ENCODE results near the gene AAMDC.
"Not testable (repeated sequence)": the region's sequence is repeated elsewhere in the genome, so short reads cannot be mapped to it uniquely, and the experiment has no call there.

The AAMDC gene

DNA sequence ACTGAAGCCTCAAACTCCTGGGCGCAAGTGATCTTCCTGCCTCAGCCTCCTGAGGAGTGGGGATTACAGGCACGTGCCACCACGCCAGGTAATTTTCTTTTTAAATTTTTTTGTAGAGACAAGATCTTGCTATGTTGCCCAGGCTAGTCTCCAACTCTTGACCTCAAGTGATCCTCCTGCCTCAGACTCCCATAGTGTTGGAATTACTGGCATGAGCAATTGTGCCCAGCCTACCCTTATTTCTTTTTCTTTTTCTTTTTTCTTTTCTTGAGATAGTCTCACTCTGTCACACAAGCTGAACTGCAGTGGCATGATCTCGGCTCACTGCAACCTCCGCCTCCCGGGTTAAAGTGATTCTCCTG is 63.9 kb downstream of the AAMDC start:
- no peak for DNase-seq (ENCODE audit: low read depth in 2 of 2)

DNA sequence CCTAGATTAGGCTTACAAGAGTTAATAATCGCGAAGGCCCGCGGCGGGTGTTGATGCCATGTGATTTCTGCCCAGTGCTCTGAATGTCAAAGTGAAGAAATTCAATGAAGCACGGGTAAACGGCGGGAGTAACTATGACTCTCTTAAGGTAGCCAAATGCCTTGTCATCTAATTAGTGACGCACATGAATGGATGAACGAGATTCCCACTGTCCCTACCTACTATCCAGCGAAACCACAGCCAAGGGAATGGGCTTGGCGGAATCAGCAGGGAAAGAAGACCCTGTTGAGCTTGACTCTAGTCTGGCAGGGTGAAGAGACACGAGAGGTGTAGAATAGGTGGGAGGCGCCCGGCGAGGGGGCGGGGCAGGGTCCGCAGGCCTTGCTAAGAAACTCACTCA is 65.5 kb downstream of the AAMDC start:
- no peak for DNase-seq (ENCODE audit: low read depth in 2 of 2)

DNA sequence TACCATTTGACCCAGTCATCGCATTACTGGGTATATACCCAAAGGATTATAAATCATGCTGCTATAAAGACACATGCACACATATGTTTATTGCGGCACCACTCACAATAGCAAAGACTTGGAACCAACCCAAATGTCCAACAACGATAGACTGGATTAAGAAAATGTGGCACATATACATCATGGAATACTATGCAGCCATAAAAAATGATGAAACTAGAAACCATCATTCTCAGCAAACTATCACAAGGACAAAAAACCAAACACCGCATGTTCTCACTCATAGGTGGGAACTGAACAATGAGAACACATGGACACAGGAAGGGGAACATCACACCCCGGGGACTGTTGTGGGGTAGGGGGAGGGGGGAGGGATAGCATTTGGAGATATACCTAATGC is 68.1 kb downstream of the AAMDC start:
- DNase-seq (ENCODE audit: low read depth in 2 of 2) = not testable (repeated sequence)

DNA sequence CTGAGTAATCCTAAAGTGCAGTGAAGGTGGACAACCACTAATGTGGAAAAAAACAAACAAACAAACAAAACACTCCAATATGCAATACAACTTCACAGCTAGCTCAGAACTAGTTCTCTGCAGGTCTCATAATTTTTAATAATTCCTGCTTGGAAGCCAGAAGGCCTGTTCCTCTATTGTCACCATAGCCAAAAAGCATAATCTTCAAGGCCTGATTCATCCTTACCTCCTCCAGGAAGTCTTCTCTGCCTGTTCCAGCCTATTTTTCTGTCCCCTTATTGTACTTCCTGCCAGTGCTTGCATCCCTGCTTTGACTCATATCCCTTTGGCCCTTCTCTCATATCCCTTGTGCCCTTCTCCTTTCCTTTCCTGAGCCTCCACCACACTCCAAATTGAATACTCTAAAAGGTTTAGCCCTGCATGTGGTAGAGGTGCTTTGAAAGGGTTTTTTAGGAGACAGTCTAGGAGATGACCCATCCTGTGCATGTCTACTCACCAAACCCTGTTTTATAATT is 69.2 kb downstream of the AAMDC start:
- not testable (repeated sequence) for DNase-seq (ENCODE audit: low read depth in 2 of 2)

DNA sequence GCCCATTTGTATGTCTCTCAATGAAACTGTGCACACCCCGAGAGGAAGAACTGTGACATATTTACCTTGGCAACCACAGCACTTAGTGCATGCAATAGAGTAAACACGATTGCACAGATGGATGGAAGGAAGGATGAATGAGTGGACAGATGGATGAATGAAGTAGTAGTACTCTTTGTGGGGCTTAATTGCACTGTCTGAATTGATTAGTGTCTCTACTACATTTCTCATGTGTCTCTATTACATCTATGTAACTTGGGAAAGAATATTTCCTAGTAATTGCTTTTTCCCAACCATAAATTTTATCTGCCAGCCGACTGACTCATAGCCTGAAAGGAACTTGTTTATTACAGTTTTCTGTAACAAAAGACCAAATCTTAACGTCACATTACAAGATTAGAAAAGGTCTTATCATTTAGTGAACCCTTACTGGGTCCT is 69.7 kb downstream of the AAMDC start:
- not testable (repeated sequence) for DNase-seq (ENCODE audit: low read depth in 2 of 2)

DNA sequence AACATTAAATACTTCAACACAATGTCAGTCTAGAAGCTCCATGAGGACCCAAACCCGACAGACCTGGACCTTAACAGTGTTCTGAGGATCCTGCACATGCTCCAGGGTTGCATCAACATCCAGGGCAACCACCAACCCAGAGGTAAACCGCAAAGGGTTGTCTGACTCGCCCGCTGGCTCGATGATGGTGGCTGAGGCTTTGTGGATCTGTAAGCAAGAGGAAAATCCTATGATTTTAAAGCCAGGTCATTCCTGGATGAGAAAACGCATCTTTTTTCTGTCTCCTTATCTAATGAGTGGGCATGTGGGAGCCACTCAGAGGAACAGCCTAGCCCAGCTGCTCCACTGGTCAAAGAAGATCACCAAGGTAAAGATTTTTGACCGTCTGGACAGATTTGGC is 70.3 kb downstream of the AAMDC start:
- not testable (repeated sequence) for DNase-seq (ENCODE audit: low read depth in 2 of 2)

DNA sequence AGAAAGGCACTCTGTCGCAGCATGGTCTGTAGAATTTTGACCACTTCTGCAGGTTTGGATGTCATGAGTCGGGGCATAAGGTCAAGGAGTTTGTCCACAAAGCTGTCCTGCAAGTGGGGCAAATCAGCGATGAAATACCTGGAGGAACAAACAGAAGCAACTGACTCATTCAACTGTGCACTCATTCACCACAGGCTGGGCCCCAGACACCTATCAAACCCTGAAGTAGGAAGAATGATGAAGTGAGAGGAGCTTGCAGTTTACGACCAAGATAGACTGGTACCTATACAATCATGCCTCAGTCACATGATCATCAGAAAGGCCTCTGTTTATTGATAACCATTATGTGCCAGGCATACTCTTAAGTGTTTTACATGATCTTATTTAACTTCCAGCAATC is 70.8 kb downstream of the AAMDC start:
- DNase-seq (ENCODE audit: low read depth in 2 of 2) = not testable (repeated sequence)

DNA sequence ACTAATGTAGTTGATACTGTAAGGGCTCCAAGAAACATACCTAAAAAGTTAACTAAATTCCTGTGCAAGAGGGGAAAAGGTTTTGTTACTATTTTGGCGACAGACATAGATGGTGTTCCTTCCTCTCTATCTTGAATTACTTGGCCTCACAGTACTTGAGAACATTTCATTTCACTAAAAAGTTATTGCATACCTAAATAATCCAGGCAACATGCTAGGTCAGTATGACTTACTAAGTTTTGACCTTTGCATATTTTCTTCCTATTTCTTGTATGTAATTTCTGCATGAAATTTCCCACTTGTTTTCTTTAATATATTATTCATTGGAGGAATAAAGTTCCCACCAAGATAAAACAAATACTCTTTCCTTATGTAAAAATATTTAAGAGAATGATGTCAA is 74.0 kb downstream of the AAMDC start:
- DNase-seq (ENCODE audit: low read depth in 2 of 2) = not testable (repeated sequence)

DNA sequence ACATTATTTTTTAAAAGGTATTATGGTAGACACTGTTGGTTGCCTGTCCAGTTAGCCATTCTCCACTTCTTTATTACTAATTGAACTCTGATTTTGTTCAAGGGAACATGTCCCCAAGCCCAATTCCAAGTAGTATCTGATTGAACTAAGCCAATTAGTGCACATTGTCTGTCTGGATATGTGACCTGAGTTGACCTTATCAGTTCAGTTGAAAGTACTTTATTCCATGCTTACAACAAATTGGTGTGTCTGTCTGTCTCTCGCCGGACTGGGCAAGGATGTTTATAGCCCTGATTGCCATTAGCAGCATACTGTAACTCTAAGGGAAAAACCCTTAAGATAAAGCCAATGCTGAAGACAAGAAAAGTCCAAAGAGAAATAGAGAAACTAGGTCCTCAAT is 87.9 kb downstream of the AAMDC start:
- DNase-seq (ENCODE audit: low read depth in 2 of 2) = no peak

DNA sequence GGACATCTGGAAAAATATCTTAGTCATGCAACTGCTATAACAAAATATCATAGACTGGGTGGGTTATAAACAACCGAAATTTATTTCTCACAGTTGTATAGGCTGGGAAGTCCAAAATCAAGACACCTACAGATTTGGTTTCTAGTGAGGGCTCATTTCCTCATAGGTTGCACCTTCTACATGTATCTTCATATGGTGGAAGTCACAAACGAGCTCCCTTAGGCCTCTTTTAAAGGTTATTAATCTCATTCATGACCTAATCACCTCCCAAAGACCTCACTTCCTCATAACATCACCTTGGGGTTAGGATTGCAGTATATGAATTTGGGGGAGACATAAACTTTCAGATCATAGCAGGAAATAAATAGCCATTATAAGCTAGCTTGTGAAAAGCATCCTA is 88.3 kb downstream of the AAMDC start:
- DNase-seq (ENCODE audit: low read depth in 2 of 2) = no peak

DNA sequence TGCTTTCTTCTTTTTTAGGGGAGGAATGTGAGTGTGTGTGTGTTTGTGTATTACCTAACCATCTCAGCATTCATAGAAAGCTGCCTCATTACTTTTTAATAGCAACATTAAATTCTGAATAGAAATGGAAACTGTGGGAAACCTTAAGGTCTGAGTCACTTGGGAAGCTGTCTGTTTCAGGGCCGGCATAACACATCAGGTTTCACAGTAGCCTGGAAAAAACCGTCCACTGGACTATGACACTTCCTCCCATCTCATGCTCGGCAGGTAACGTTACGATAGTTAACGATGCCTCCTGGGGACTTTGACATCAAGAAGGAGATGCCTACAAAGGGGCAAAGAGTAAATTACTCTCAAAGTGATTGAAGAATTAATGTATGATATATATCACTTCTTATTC is 89.9 kb downstream of the AAMDC start:
- not testable (repeated sequence) for DNase-seq (ENCODE audit: low read depth in 2 of 2)

DNA sequence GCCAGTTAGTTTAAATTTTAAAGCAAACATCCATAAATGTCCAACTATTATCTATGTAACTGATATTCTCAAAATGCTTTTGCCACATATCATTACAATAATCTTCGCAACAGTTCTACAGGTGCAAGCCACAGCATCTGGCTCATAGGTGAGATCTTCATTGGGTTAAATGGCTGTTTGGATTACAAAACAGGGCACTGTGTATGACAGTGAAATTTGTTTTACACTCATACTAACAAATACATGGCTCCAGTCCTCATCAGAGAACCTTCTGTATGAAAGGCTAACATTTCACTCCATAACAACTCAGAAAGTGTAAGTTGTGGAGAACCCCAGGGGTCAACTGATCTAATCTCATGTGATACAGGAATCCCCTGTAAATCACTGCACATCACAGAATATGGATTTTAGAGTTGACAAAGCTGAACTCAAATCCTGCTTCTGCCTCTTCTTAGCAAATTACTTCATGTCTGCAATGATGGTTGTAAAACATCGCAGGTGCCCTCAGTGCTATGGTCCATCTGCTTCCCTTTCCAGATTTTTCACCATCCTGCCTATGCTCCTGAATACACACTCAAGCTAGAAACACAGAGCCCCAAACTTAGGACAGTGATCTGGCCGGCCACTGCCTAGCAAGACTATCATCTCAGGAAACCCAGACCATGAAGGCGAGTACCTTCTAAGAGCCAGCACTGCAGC is 92.8 kb downstream of the AAMDC start:
- DNase-seq (ENCODE audit: low read depth in 2 of 2) = not testable (repeated sequence)

DNA sequence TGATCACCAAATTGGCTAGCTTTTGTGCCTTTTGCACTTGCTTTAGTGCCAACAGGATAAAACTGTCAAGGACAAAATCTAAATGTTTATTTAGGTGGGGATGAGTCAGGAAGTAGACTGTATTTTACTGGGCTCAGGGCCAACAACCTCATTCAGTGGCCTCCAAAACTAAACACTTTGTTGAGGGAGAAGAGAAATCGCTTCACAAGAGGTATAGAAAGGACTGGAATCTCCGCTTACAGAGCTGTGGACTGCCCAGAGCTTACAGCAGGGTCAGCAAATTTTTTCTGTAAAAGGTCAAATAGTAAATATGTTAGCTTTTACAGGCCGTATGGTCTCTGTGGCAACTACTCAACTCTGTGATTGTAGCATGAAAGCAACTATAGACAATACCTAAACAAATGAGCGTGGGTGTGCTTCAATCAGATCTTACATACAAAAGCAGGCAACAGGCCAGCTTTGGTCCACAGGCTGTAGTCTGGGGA is 93.4 kb downstream of the AAMDC start:
- DNase-seq (ENCODE audit: low read depth in 2 of 2) = peak; percentile 29 to 33

DNA sequence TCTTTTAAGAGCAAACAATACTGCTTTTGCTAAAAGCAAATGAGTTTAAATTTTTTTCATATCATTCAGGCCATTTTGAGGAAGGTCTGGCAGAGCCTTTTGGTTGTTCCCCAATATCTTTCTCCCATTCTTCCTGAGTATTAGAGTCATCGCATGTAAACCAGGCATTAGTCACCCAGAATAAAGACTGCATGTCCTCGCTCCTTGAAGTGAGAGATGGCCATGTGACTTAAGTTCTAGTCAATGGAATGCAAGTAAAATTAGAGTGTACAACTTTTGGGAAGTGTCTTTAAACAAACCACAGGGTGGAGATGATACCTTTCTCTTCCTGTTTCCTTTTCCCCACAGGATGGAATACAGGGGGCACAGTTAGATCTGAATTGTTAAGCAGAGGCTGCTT is 96.8 kb downstream of the AAMDC start:
- not testable (repeated sequence) for DNase-seq (ENCODE audit: low read depth in 2 of 2)

All from fibroblast of skin of left biceps (primary cell).